GM12873 (cell line): ENCODE measurements around the gene CNBD2.

ENCODE experiments used
- TF ChIP-seq, protein P1 (sequence below): IDR thresholded peaks from 2 replicates; pipeline ENCODE4 v1.5.1; 2012; ENCODE audit warnings: low read depth, mild to moderate bottlenecking, moderate library complexity, low read length, control low read depth; ENCODE audit not compliant: insufficient read depth; ENCODE audit errors: missing control alignments

CNBD2 gene

DNA sequence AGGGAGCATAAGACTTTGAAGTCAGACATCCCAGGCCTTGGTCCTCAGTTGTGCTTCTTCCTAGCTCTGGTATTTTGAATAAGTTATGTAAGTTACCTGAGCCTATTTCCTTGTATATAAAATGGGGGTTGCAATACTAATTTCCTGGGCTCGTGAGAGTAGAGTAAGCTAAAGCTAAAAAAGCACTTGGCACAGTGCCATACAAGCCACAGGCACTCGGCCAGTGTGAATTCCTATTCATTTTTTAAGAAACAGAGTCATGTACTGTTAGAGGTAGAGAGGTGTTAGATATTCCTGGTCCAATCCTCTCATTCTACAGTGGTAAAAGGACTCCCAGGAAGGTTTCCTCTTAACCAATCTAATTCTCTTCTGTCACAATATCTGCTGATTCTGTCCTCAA lies 106.6 kb downstream of the CNBD2 start:
- TF ChIP-seq, protein P1, sequence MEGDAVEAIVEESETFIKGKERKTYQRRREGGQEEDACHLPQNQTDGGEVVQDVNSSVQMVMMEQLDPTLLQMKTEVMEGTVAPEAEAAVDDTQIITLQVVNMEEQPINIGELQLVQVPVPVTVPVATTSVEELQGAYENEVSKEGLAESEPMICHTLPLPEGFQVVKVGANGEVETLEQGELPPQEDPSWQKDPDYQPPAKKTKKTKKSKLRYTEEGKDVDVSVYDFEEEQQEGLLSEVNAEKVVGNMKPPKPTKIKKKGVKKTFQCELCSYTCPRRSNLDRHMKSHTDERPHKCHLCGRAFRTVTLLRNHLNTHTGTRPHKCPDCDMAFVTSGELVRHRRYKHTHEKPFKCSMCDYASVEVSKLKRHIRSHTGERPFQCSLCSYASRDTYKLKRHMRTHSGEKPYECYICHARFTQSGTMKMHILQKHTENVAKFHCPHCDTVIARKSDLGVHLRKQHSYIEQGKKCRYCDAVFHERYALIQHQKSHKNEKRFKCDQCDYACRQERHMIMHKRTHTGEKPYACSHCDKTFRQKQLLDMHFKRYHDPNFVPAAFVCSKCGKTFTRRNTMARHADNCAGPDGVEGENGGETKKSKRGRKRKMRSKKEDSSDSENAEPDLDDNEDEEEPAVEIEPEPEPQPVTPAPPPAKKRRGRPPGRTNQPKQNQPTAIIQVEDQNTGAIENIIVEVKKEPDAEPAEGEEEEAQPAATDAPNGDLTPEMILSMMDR, result no peak

DNA sequence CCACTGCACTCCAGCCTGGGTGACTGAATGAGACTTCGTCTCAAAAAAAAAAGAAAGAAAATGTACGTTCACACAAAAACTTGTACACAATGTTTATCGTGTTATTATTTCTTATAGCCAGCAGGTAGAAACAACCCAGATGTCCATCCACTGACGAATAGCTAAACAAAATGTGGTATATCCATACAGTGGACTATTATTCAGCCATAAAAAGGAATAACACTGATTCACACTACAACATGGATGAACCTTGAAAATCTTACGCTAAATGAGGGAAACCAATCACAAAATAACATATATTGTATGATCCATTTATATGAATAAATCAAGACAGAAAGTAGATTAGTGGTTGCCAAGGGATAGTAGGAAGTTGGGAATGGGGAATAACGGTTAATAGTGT lies 111.1 kb downstream of the CNBD2 start:
- TF ChIP-seq, protein P1, result no peak
